Fibroblast of upper back skin (primary cell): ENCODE measurements around the gene UNC45B.
A peak's percentile ranks its signal among the peaks of the same experiment; 100 is the strongest.
"Not testable (repeated sequence)": the region's sequence is repeated elsewhere in the genome, so short reads cannot be mapped to it uniquely, and the experiment has no call there.

Experiments used
- DNase-seq: peaks from one replicate; pipeline ENCODE4 v3.0.0-alpha.2; 2013

The UNC45B gene

GRCh38 chr17:35214631-35215273, 67.1 kb downstream of the UNC45B start:
- DNase-seq: no peak

GRCh38 chr17:35217107-35217506, 69.5 kb downstream of the UNC45B start:
- DNase-seq: no peak

- DNase-seq: no peak
These were observed 71.3 kb downstream of the UNC45B start for GRCh38 chr17:35218915-35219314.

- DNase-seq: no peak
These were observed 74.8 kb downstream of the UNC45B start for GRCh38 chr17:35222452-35222851.

- no peak for DNase-seq
These were observed 76.8 kb downstream of the UNC45B start for GRCh38 chr17:35224436-35224835.

GRCh38 chr17:35227546-35227945, 79.9 kb downstream of the UNC45B start:
- DNase-seq: no peak

- no peak for DNase-seq
These were observed 82.0 kb downstream of the UNC45B start for GRCh38 chr17:35229638-35230037.

- DNase-seq: not testable (repeated sequence)
These were observed 86.7 kb downstream of the UNC45B start for GRCh38 chr17:35234315-35234714.

GRCh38 chr17:35235289-35235688, 87.7 kb downstream of the UNC45B start:
- DNase-seq: no peak

GRCh38 chr17:35235917-35236316, 88.3 kb downstream of the UNC45B start:
- no peak for DNase-seq

GRCh38 chr17:35236821-35237220, 89.2 kb downstream of the UNC45B start:
- DNase-seq: no peak

GRCh38 chr17:35238821-35239220, 91.2 kb downstream of the UNC45B start:
- DNase-seq: peak; percentile 39
